IMR-90 (cell line): ENCODE results near the gene STX8. TPM values are rescaled to one million over a fixed set of nuclear protein-coding genes. Genes with fewer than 3 reads are reported as not detected.

ENCODE experiments used
- ATAC-seq: fragments of 200-7000 bp; cut with Tn5 transposase; 2 replicates; pipeline ENCODE4 v1.9.1; 2020; ENCODE audit warnings: low read depth, mild to moderate bottlenecking, moderate library complexity
- BruUV-seq: library from RNA; stranded (reverse); fragments of 400-500 nt; replicated peaks from 2 replicates; lab custom pipeline; 2021; lab: Mats Ljungman, UMichigan
- CTCF ChIA-PET: fragments of 300-600 bp; formaldehyde crosslinking; extraction: SDS; loops from one replicate; lab custom pipeline; 2021; ENCODE audit warnings: antibody characterized with exemption; lab: Yijun Ruan, JAX
- POLR2A ChIA-PET: fragments of 300-600 bp; sonication (Branson Sonifier 250); formaldehyde crosslinking; loops from one replicate; lab custom pipeline; 2022; ENCODE audit warnings: antibody characterized with exemption; ENCODE audit not compliant: unreplicated experiment; lab: Charles Lee
- DNase-seq: peaks from one replicate; pipeline ENCODE4 v3.0.0; 2013
- H2AFZ ChIP-seq: replicated peaks from 2 replicates; pipeline ENCODE3; 2013; ENCODE audit warnings: low read length, mild to moderate bottlenecking; ENCODE audit not compliant: poor library complexity
- H2AK5ac ChIP-seq: 2 replicates; pipeline ENCODE4 v1.6.1; 2013; ENCODE audit warnings: low read depth, low read length, inconsistent platforms
- H2AK9ac ChIP-seq: replicated peaks from 2 replicates; pipeline ENCODE3; 2013; ENCODE audit warnings: mild to moderate bottlenecking, low read depth, low read length, moderate library complexity; ENCODE audit not compliant: poor library complexity
- H2BK120ac ChIP-seq: 2 replicates; pipeline ENCODE4 v1.6.1; 2013; ENCODE audit warnings: low read depth, low read length, inconsistent platforms
- H2BK15ac ChIP-seq: 3 replicates; pipeline ENCODE4 v1.6.1; 2013; ENCODE audit warnings: low read depth, low read length, inconsistent platforms
- H2BK20ac ChIP-seq: 2 replicates; pipeline ENCODE4 v1.6.1; 2013; ENCODE audit warnings: low read depth, mild to moderate bottlenecking, inconsistent platforms, low read length, moderate library complexity
- H2BK5ac ChIP-seq: 2 replicates; pipeline ENCODE4 v1.6.1; 2013; ENCODE audit warnings: mild to moderate bottlenecking, low read depth, low read length, inconsistent platforms; ENCODE audit not compliant: poor library complexity, severe bottlenecking
- H3K14ac ChIP-seq: replicated peaks from 2 replicates; pipeline ENCODE4 v1.6.1; 2013; ENCODE audit warnings: low read depth, low read length, inconsistent platforms
- H3K18ac ChIP-seq: 2 replicates; pipeline ENCODE4 v1.6.1; 2013; ENCODE audit warnings: low read depth, low read length, control low read depth
- H3K23ac ChIP-seq: 2 replicates; pipeline ENCODE4 v1.6.1; 2013; ENCODE audit warnings: low read depth, low read length, inconsistent platforms
- H3K27ac ChIP-seq: 2 replicates; pipeline ENCODE4 v1.5.1; 2013; ENCODE audit warnings: mild to moderate bottlenecking, control low read depth, low read length; ENCODE audit not compliant: insufficient read depth
- H3K27me3 ChIP-seq: 2 replicates; pipeline ENCODE4 v1.6.1; 2013; ENCODE audit warnings: low read length; ENCODE audit not compliant: control insufficient read depth, insufficient read depth
- H3K36me3 ChIP-seq: 2 replicates; pipeline ENCODE4 v1.6.1; 2013; ENCODE audit warnings: low read length, mixed read lengths; ENCODE audit not compliant: control insufficient read depth, insufficient read depth
- H3K4ac ChIP-seq: 2 replicates; pipeline ENCODE4 v1.6.1; 2013; ENCODE audit warnings: low read depth, low read length, inconsistent platforms
- H3K4me1 ChIP-seq: 2 replicates; pipeline ENCODE4 v1.6.1; 2013; ENCODE audit warnings: low read length, mixed read lengths; ENCODE audit not compliant: control insufficient read depth, insufficient read depth
- H3K4me2 ChIP-seq: 2 replicates; pipeline ENCODE4 v1.6.1; 2013; ENCODE audit warnings: low read depth, mild to moderate bottlenecking, control low read depth, low read length, moderate library complexity
- H3K4me3 ChIP-seq: 2 replicates; pipeline ENCODE4 v1.5.1; 2013; ENCODE audit warnings: low read depth, mild to moderate bottlenecking, control low read depth, low read length, moderate library complexity; ENCODE audit not compliant: insufficient read depth
- H3K56ac ChIP-seq: 2 replicates; pipeline ENCODE4 v1.6.1; 2013; ENCODE audit warnings: low read length, inconsistent platforms; ENCODE audit not compliant: insufficient read depth; ENCODE audit errors: extremely low read depth
- H3K79me1 ChIP-seq, 2 experiments: 2 replicates each; pipeline ENCODE4 v1.6.1; 2013; ENCODE audit warnings: low read length in 2 of 2, inconsistent platforms in 1 of 2, low read depth in 1 of 2
- H3K9ac ChIP-seq: 2 replicates; pipeline ENCODE4 v1.6.1; 2013; ENCODE audit warnings: low read depth, low read length, control low read depth
- H3K9me1 ChIP-seq: 2 replicates; pipeline ENCODE4 v1.6.1; 2013; ENCODE audit warnings: low read length, inconsistent platforms; ENCODE audit not compliant: insufficient read depth
- H3K9me3 ChIP-seq: 2 replicates; pipeline ENCODE4 v1.6.1; 2013; ENCODE audit warnings: low read length; ENCODE audit not compliant: control insufficient read depth, insufficient read depth
- H4K20me1 ChIP-seq: 2 replicates; pipeline ENCODE4 v1.6.1; 2013; ENCODE audit warnings: low read length, inconsistent platforms; ENCODE audit not compliant: insufficient read depth
- H4K5ac ChIP-seq: 2 replicates; pipeline ENCODE4 v1.6.1; 2013; ENCODE audit warnings: mild to moderate bottlenecking, low read depth, low read length, control low read depth
- H4K8ac ChIP-seq, 2 experiments: 2 replicates each; pipeline ENCODE4 v1.6.1; 2013; ENCODE audit warnings: low read depth in 2 of 2, low read length in 2 of 2, control low read depth in 1 of 2, inconsistent platforms in 1 of 2
- H4K91ac ChIP-seq: 2 replicates; pipeline ENCODE4 v1.6.1; 2013; ENCODE audit warnings: low read depth, low read length, inconsistent platforms; ENCODE audit not compliant: insufficient read depth
- CEBPB ChIP-seq: IDR thresholded peaks from 2 replicates; pipeline ENCODE4 v1.6.1; 2012; ENCODE audit warnings: low read depth, low read length, improper control_type of control experiment
- CHD1 ChIP-seq: IDR thresholded peaks from 2 replicates; pipeline ENCODE4 v1.6.1; 2012; ENCODE audit warnings: low read depth, low read length, improper control_type of control experiment
- ELK1 ChIP-seq: fragments of 150-350 bp; IDR thresholded peaks from 2 replicates; pipeline ENCODE4 v1.6.1; 2016; ENCODE audit warnings: low read depth, mild to moderate bottlenecking, low read length, moderate library complexity, borderline replicate concordance
- FOS ChIP-seq: fragments of 150-350 bp; IDR thresholded peaks from 2 replicates; pipeline ENCODE4 v1.6.1; 2016; ENCODE audit warnings: low read depth, low read length
- MXI1 ChIP-seq: IDR thresholded peaks from 2 replicates; pipeline ENCODE4 v1.6.1; 2012; ENCODE audit warnings: low read depth, mild to moderate bottlenecking, low read length, moderate library complexity, borderline replicate concordance
- NFE2L2 ChIP-seq: fragments of 150-350 bp; IDR thresholded peaks from 2 replicates; pipeline ENCODE4 v1.6.1; 2016; ENCODE audit warnings: low read depth, mild to moderate bottlenecking, low read length
- POLR2A ChIP-seq: IDR thresholded peaks from 2 replicates; pipeline ENCODE4 v1.6.1; 2012; ENCODE audit warnings: mild to moderate bottlenecking, low read depth, low read length
- RAD21 ChIP-seq: IDR thresholded peaks from 2 replicates; pipeline ENCODE4 v1.6.1; 2012; ENCODE audit warnings: low read length, improper control_type of control experiment
- RCOR1 ChIP-seq: IDR thresholded peaks from 2 replicates; pipeline ENCODE4 v1.6.1; 2012; ENCODE audit warnings: mild to moderate bottlenecking, low read length, improper control_type of control experiment; ENCODE audit not compliant: insufficient replicate concordance
- RFX5 ChIP-seq: IDR thresholded peaks from 2 replicates; pipeline ENCODE4 v1.8.0; 2012; ENCODE audit warnings: low read depth, mild to moderate bottlenecking, low read length, moderate library complexity
- SMC3 ChIP-seq: fragments of 150-350 bp; IDR thresholded peaks from 2 replicates; pipeline ENCODE4 v1.6.1; 2016; ENCODE audit warnings: low read depth, mild to moderate bottlenecking, antibody characterized with exemption, low read length, moderate library complexity
- USF2 ChIP-seq: fragments of 150-350 bp; IDR thresholded peaks from 2 replicates; pipeline ENCODE4 v1.6.1; 2017; ENCODE audit warnings: mild to moderate bottlenecking, antibody characterized with exemption, low read length, low read depth
- WGBS, 2 experiments: methylation state at CpG; one replicate each; pipeline versions ENCODE4 v1.1.5 to v1.1.7; 2013; ENCODE audit warnings: missing lambda C conversion rate in 2 of 2; ENCODE audit not compliant: insufficient read length in 1 of 2; ENCODE audit errors: extremely low coverage in 2 of 2; 5-methylcytosine and 5-hydroxymethylcytosine counted together
- dilution Hi-C: fragments of 300-500 bp; cut with HindIII; formaldehyde crosslinking; loops from one replicate; pipeline ENCODE4 v1.14.3; 2018; ENCODE audit warnings: low sequenced_read_pairs; ENCODE audit not compliant: unreplicated experiment
- in situ Hi-C: fragments of 300-500 bp; cut with MboI; formaldehyde crosslinking; loops from 3 replicates; pipeline ENCODE4 v1.14.3; 2019; ENCODE audit warnings: low sequenced_read_pairs, inconsistent platforms, mixed read lengths
- intact Hi-C: fragments of 100-400 bp; cut with micrococcal nuclease; formaldehyde crosslinking; loops from 2 replicates; pipeline ENCODE4 v1.10.0; 2022
- polyA plus RNA-seq, 3 experiments: library from polyadenylated mRNA; depleted of rRNA; stranded (reverse); fragments of >200 nt; gene quantifications; 2 replicates each; pipeline ENCODE4 v1.2.3, GENCODE V29; 2012; ENCODE audit warnings: low replicate concordance in 1 of 3
- total RNA-seq: library from RNA; depleted of rRNA; stranded (reverse); fragments of >200 nt; gene quantifications from 2 replicates; pipeline ENCODE4 v1.2.3, GENCODE V29; 2012

The STX8 gene
- total and polyA plus RNA-seq, 2 of the 4 experiments (the other 2 are of a cell fraction), result 26.5 to 47.0 TPM

- TF ChIP-seq RFX5, result no peak
- no peak for TF ChIP-seq POLR2A
- no peak for TF ChIP-seq MXI1
- TF ChIP-seq CHD1, result no peak
- no peak for TF ChIP-seq SMC3
Observed at GRCh38 chr17:9244066-9245052, 331.3 kb downstream of the STX8 start (continued).

GRCh38 chr17:9242983-9243382 is 332.6 kb downstream of the STX8 start:
- ATAC-seq (no peak), DNase-seq (no peak)
- no TSS peak for BruUV-seq
- Histone ChIP-seq H3K23ac (no peak overlapping the region), H3K9me3 (no peaks in the 10 kb centered on the region), H3K18ac (no peak overlapping the region), H2BK5ac (no peak overlapping the region), H2AK9ac (no peak overlapping the region), H4K91ac (no peak overlapping the region), H3K27me3 (no peaks in the 10 kb centered on the region), H3K56ac (no peak overlapping the region), H3K36me3 (no peaks in the 10 kb centered on the region; the same call in 1 of the 2 replicates), H2AK5ac (peak overlapping the region; percentile 62; the same call in 1 of the 2 replicates), H3K4me3 (no peak overlapping the region), H3K4ac (no peak overlapping the region), H3K27ac (no peak overlapping the region), H3K4me2 (no peak overlapping the region), H2BK120ac (no peak overlapping the region), H2BK20ac (no peak overlapping the region), H3K79me1 (no peaks in the 10 kb centered on the region), H4K20me1 (no peaks in the 10 kb centered on the region; the same call in 1 of the 2 replicates), H3K4me1 (peaks cover 27% of the 10 kb centered on the region), H4K5ac (no peak overlapping the region; the same call in 1 of the 2 replicates), H2AFZ (no peak overlapping the region), H3K14ac (no peak overlapping the region), H4K8ac (no peak overlapping the region), H3K9me1 (peaks cover 12% of the 10 kb centered on the region), H2BK15ac (no peak overlapping the region), H3K9ac (no peak overlapping the region)
- no CpG with 5 or more reads among the region's 8 CpGs for WGBS, 2 experiments
- TF ChIP-seq RCOR1, result no peak
- TF ChIP-seq USF2, result no peak
- no peak for TF ChIP-seq MXI1
- TF ChIP-seq FOS, result no peak
- no peak for TF ChIP-seq SMC3
- TF ChIP-seq CEBPB, result no peak
- no peak for TF ChIP-seq POLR2A
- TF ChIP-seq ELK1, result no peak
- TF ChIP-seq RAD21, result no peak
- no peak for TF ChIP-seq NFE2L2
- no peak for TF ChIP-seq CHD1
- ChIA-PET CTCF (no interaction called here), POLR2A (no interaction called here)
- intact Hi-C loops, result no loop called here
- in situ Hi-C loops, result no loop called here
- dilution Hi-C loops, result no loop called here
